H1 (cell line): ENCODE data around the gene FAM47C. TPM values are rescaled to one million over a fixed set of nuclear protein-coding genes. Genes with fewer than 3 reads are reported as not detected.

Experiments
- CTCF ChIA-PET: fragments of 300-600 bp; sonication (Branson Sonifier 250); formaldehyde crosslinking; loops from one replicate; lab custom pipeline; 2021; ENCODE audit not compliant: partially characterized antibody; lab: Charles Lee
- POLR2A ChIA-PET: fragments of 300-600 bp; sonication (Branson Sonifier 250); formaldehyde crosslinking; loops from one replicate; lab custom pipeline; 2021; ENCODE audit warnings: inconsistent platforms; ENCODE audit not compliant: partially characterized antibody; lab: Charles Lee
- DNase-seq, 2 experiments: peaks; one replicate each; pipeline versions ENCODE4 v3.0.0 to v3.0.0-alpha.2; 2010 to 2022; ENCODE audit warnings: low spot score in 2 of 2, low read depth in 1 of 2, mixed read lengths in 1 of 2
- FAIRE-seq: peaks from 2 replicates; lab custom pipeline; 2011; peaks lifted over from hg19 to GRCh38; lab: Jason Lieb, UNC
- H2AFZ ChIP-seq: 2 replicates; pipeline ENCODE4 v1.8.1; 2012; ENCODE audit warnings: low read length, inconsistent platforms
- H2AK5ac ChIP-seq: 2 replicates; pipeline ENCODE4 v1.6.1; 2013; ENCODE audit warnings: low read depth, low read length
- H2BK120ac ChIP-seq: replicated peaks from 2 replicates; pipeline ENCODE3; 2013; ENCODE audit warnings: low read depth, low read length, inconsistent platforms
- H2BK12ac ChIP-seq: 2 replicates; pipeline ENCODE4 v1.6.1; 2013; ENCODE audit warnings: low read depth, low read length
- H2BK15ac ChIP-seq: 2 replicates; pipeline ENCODE4 v1.6.1; 2013; ENCODE audit warnings: low read length
- H2BK20ac ChIP-seq: 2 replicates; pipeline ENCODE4 v1.6.1; 2013; ENCODE audit warnings: low read length
- H2BK5ac ChIP-seq: 2 replicates; pipeline ENCODE4 v1.6.1; 2013; ENCODE audit warnings: low read depth, low read length
- H3K14ac ChIP-seq: 2 replicates; pipeline ENCODE4 v1.6.1; 2013; ENCODE audit warnings: inconsistent platforms; ENCODE audit not compliant: insufficient read length
- H3K18ac ChIP-seq: 2 replicates; pipeline ENCODE4 v1.6.1; 2013; ENCODE audit warnings: low read length; ENCODE audit errors: extremely low read depth
- H3K23ac ChIP-seq: 2 replicates; pipeline ENCODE4 v1.6.1; 2013; ENCODE audit warnings: inconsistent platforms; ENCODE audit not compliant: insufficient read length
- H3K23me2 ChIP-seq: 2 replicates; pipeline ENCODE4 v1.6.1; 2013; ENCODE audit warnings: low read depth, low read length
- H3K27ac ChIP-seq: 2 replicates; pipeline ENCODE4 v1.6.1; 2011; ENCODE audit warnings: low read depth, low read length, inconsistent platforms
- H3K27me3 ChIP-seq, 4 experiments: replicated peaks in 1 of 4; 1 replicate in 1 of 4; 2 replicates in 3 of 4; pipeline versions ENCODE4 v1.6.1 to v1.8.1; 2011 to 2013; ENCODE audit warnings: low read length in 3 of 4, mild to moderate bottlenecking in 3 of 4, inconsistent platforms in 2 of 4, mixed read lengths in 2 of 4, moderate library complexity in 1 of 4; ENCODE audit not compliant: control insufficient read depth in 3 of 4, insufficient read depth in 3 of 4; ENCODE audit errors: extremely low read depth in 1 of 4
- H3K36me3 ChIP-seq, 4 experiments: 2 replicates each; pipeline versions ENCODE4 v1.6.1 to v1.8.1; 2011 to 2013; ENCODE audit warnings: mild to moderate bottlenecking in 4 of 4, low read length in 3 of 4, moderate library complexity in 2 of 4, control low read depth in 1 of 4, inconsistent platforms in 1 of 4; ENCODE audit not compliant: insufficient read depth in 4 of 4, control insufficient read depth in 2 of 4
- H3K4ac ChIP-seq: replicated peaks from 2 replicates; pipeline ENCODE3; 2013; ENCODE audit warnings: low read length, low read depth, mixed read lengths, inconsistent platforms; ENCODE audit not compliant: insufficient read length
- H3K4me1 ChIP-seq, 4 experiments: replicated peaks in 1 of 4; 1 replicate in 1 of 4; 2 replicates in 3 of 4; pipeline versions ENCODE4 v1.6.1 to v1.8.1; 2011 to 2013; ENCODE audit warnings: low read length in 3 of 4, inconsistent platforms in 2 of 4, mixed read lengths in 1 of 4; ENCODE audit not compliant: insufficient read depth in 4 of 4, control insufficient read depth in 3 of 4
- H3K4me2 ChIP-seq, 2 experiments: 2 replicates each; pipeline versions ENCODE4 v1.6.1 to v1.8.1; 2011 to 2013; ENCODE audit warnings: low read depth in 2 of 2, low read length in 2 of 2, control low read depth in 1 of 2, inconsistent platforms in 1 of 2, mild to moderate bottlenecking in 1 of 2; ENCODE audit not compliant: insufficient read depth in 1 of 2
- H3K4me3 ChIP-seq, 4 experiments: fragments of 200-600, 300-600 bp in 1 of 4; sonication (generic), shearing (Covaris generic), sonication (Bioruptor Twin) in 1 of 4; 2 replicates each; pipeline versions ENCODE4 v1.5.1 to v1.8.1; 2011 to 2016; ENCODE audit warnings: low read length in 4 of 4, low read depth in 3 of 4, control low read depth in 2 of 4, inconsistent platforms in 2 of 4, mild to moderate bottlenecking in 2 of 4, mixed read lengths in 1 of 4, moderate library complexity in 1 of 4; ENCODE audit not compliant: insufficient read depth in 2 of 4; ENCODE audit errors: extremely low read depth in 1 of 4
- H3K56ac ChIP-seq: replicated peaks from 2 replicates; pipeline ENCODE3; 2013; ENCODE audit warnings: low read depth, mild to moderate bottlenecking, mixed read lengths, low read length, inconsistent platforms; ENCODE audit not compliant: insufficient read length
- H3K79me1 ChIP-seq: 2 replicates; pipeline ENCODE4 v1.6.1; 2013; ENCODE audit warnings: low read depth, low read length, control low read depth
- H3K79me2 ChIP-seq, 2 experiments: 2 replicates each; pipeline versions ENCODE4 v1.6.1 to v1.8.1; 2012 to 2013; ENCODE audit warnings: low read length in 2 of 2, mild to moderate bottlenecking in 2 of 2, inconsistent platforms in 1 of 2; ENCODE audit not compliant: insufficient read depth in 2 of 2, control insufficient read depth in 1 of 2
- H3K9ac ChIP-seq, 4 experiments: replicated peaks in 1 of 4; 1 replicate in 1 of 4; 2 replicates in 3 of 4; pipeline versions ENCODE4 v1.6.1 to v1.8.1; 2011 to 2013; ENCODE audit warnings: low read depth in 3 of 4, low read length in 3 of 4, control low read depth in 2 of 4, mild to moderate bottlenecking in 2 of 4, moderate library complexity in 2 of 4, inconsistent platforms in 1 of 4; ENCODE audit errors: extremely low read depth in 1 of 4
- H3K9me3 ChIP-seq, 2 experiments: 2 replicates each; pipeline versions ENCODE4 v1.6.1 to v1.8.1; 2012 to 2013; ENCODE audit warnings: mild to moderate bottlenecking in 2 of 2, moderate library complexity in 2 of 2, control low read depth in 1 of 2, inconsistent platforms in 1 of 2, low read depth in 1 of 2, low read length in 1 of 2, mixed read lengths in 1 of 2; ENCODE audit not compliant: insufficient read depth in 2 of 2
- H4K20me1 ChIP-seq, 2 experiments: replicated peaks in 1 of 2; 2 replicates each; pipeline versions ENCODE3 to v1.8.1; 2011 to 2013; ENCODE audit warnings: inconsistent platforms in 2 of 2, low read length in 2 of 2, mild to moderate bottlenecking in 1 of 2; ENCODE audit not compliant: insufficient read depth in 2 of 2, control insufficient read depth in 1 of 2
- H4K5ac ChIP-seq: 2 replicates; pipeline ENCODE4 v1.6.1; 2013; ENCODE audit warnings: low read length, low read depth, mixed read lengths, inconsistent platforms; ENCODE audit not compliant: insufficient read length
- H4K8ac ChIP-seq: 2 replicates; pipeline ENCODE4 v1.8.0; 2013; ENCODE audit warnings: mild to moderate bottlenecking, moderate library complexity, low read length, inconsistent platforms; ENCODE audit not compliant: insufficient read depth; ENCODE audit errors: extremely low read depth
- H4K91ac ChIP-seq: replicated peaks from 2 replicates; pipeline ENCODE3; 2013; ENCODE audit warnings: low read length, mixed read lengths, inconsistent platforms; ENCODE audit not compliant: insufficient read length
- ATF3 ChIP-seq: IDR thresholded peaks from 2 replicates; pipeline ENCODE4 v1.6.1; 2011; ENCODE audit warnings: low read depth, mild to moderate bottlenecking, low read length; ENCODE audit not compliant: insufficient read depth
- BCL11A ChIP-seq, 2 experiments: IDR thresholded peaks; one replicate each; pipeline ENCODE4 v1.6.1; 2011; ENCODE audit warnings: low read depth in 2 of 2, low read length in 2 of 2, mild to moderate bottlenecking in 2 of 2
- BRCA1 ChIP-seq: IDR thresholded peaks from 2 replicates; pipeline ENCODE4 v1.6.1; 2012; ENCODE audit warnings: low read depth, low read length, improper control_type of control experiment
- CEBPB ChIP-seq: IDR thresholded peaks from 2 replicates; pipeline ENCODE4 v1.6.1; 2012; ENCODE audit warnings: low read depth, low read length
- CHD2 ChIP-seq: IDR thresholded peaks from 2 replicates; pipeline ENCODE4 v1.6.1; 2012; ENCODE audit warnings: low read length, improper control_type of control experiment
- EGR1 ChIP-seq: IDR thresholded peaks from 2 replicates; pipeline ENCODE4 v1.6.1; 2011; ENCODE audit warnings: low read depth, low read length, borderline replicate concordance
- EZH2 ChIP-seq: fragments of 200-600 bp; sonication (generic); IDR thresholded peaks from 2 replicates; pipeline ENCODE4 v1.7.1; 2012; ENCODE audit warnings: low read depth, mild to moderate bottlenecking, moderate library complexity, low read length, inconsistent platforms; ENCODE audit not compliant: severe bottlenecking
- HDAC6 ChIP-seq: IDR thresholded peaks from one replicate; pipeline ENCODE4 v1.7.1; 2012; ENCODE audit warnings: low read depth, mild to moderate bottlenecking, inconsistent platforms, low read length, moderate library complexity
- RAD21 ChIP-seq, 2 experiments: IDR thresholded peaks in 1 of 2; conservative IDR thresholded peaks in 1 of 2; 2 replicates each; pipeline ENCODE4 v1.6.1; 2011; ENCODE audit warnings: low read depth in 2 of 2, low read length in 2 of 2, improper control_type of control experiment in 1 of 2, inconsistent platforms in 1 of 2, mild to moderate bottlenecking in 1 of 2, moderate library complexity in 1 of 2
- RFX5 ChIP-seq: IDR thresholded peaks from 2 replicates; pipeline ENCODE4 v1.6.1; 2011; ENCODE audit warnings: low read depth, low read length, improper control_type of control experiment, borderline replicate concordance
- RNF2 ChIP-seq: fragments of 200-900, 300-1000 bp; sonication (generic); IDR thresholded peaks from 2 replicates; pipeline ENCODE4 v1.7.1; 2016; ENCODE audit warnings: borderline replicate concordance, low read depth, mild to moderate bottlenecking, antibody characterized with exemption, low read length; ENCODE audit not compliant: poor library complexity, severe bottlenecking; ENCODE audit errors: missing control alignments
- TAF7 ChIP-seq: optimal IDR thresholded peaks from 2 replicates; pipeline ENCODE3; 2011; ENCODE audit warnings: low read depth, mild to moderate bottlenecking, inconsistent platforms, low read length, moderate library complexity, borderline replicate concordance
- ZNF274 ChIP-seq: IDR thresholded peaks from 2 replicates; pipeline ENCODE4 v1.7.0; 2012; ENCODE audit warnings: low read length, borderline replicate concordance; ENCODE audit errors: extremely low read depth
- WGBS, 2 experiments: shearing (Covaris generic) in 1 of 2; methylation state at CpG; one replicate each; pipeline versions ENCODE4 v1.1.6 to v1.1.7; 2013 to 2015; ENCODE audit warnings: low lambda C conversion rate in 2 of 2, mixed read lengths in 2 of 2, inconsistent platforms in 1 of 2, low coverage in 1 of 2, missing lambda C conversion rate in 1 of 2; ENCODE audit not compliant: insufficient replicate concordance in 2 of 2, insufficient coverage in 1 of 2, insufficient read length in 1 of 2; ENCODE audit errors: extremely low coverage in 1 of 2, missing lambda C conversion rate in 1 of 2; 5-methylcytosine and 5-hydroxymethylcytosine counted together
- polyA plus RNA-seq, 7 experiments: library from polyadenylated mRNA; depleted of rRNA in 3 of 7; stranded (reverse) in 5 of 7; unstranded in 2 of 7; fragments of >200 nt in 5 of 7; fragments of 200-250 nt in 2 of 7; gene quantifications; 1 replicate in 5 of 7; 2 replicates in 1 of 7; 4 replicates in 1 of 7; pipeline versions ENCODE4 v1.2.1 to v1.2.3, GENCODE V29; 2011 to 2013; ENCODE audit warnings: missing spikeins in 2 of 7, mixed read lengths in 2 of 7
- total RNA-seq: library from RNA; stranded (reverse); fragmentation: NEBNext Ultra II Directional; extraction: Animal tissue kit (Norgen Biotek cat#: 25700); gene quantifications from 2 replicates; pipeline ENCODE4 v1.2.1, GENCODE V29; 2021

FAM47C gene
- total and polyA plus RNA-seq, 2 of the 8 experiments (the other 6 are each of a cell fraction or from before 2014, with no cell fraction given): not detected

DNA sequence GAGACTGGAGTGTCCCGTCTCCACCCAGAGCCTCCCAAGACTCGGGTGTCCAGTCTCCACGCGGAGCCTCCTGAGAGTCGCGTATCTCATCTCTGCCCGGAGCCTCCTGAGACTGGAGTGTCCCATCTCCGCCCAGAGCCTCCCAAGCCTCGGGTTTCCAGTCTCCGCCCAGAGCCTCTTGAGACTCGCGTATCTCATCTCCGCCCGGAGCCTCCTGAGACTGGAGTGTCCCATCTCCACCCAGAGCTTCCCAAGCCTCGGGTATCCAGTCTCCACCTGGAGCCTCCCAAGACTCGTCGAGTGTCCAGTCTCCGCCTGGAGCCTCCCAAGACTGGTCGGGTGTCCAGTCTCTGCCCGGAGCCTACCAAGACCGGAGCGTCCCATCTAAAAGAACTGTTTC is 2.3 kb downstream of the FAM47C start:
- H3K79me1 ChIP-seq: no peaks in the 10 kb centered on the region
- no peak overlapping the region for H4K5ac ChIP-seq
- ChIA-PET POLR2A (no interaction called here), CTCF (no interaction called here)
- H3K27ac ChIP-seq: no peak overlapping the region
- no peak overlapping the region for H2BK120ac ChIP-seq
- no peak overlapping the region for H2AFZ ChIP-seq
- H2BK15ac ChIP-seq: no peak overlapping the region
- H3K4me2 ChIP-seq: no peak overlapping the region
- H2AK5ac ChIP-seq: no peak overlapping the region
- H3K9me3 ChIP-seq: no peaks in the 10 kb centered on the region; a peak in 1 of 4 replicates
- no peaks in the 10 kb centered on the region for H3K4me1 ChIP-seq
- no peaks in the 10 kb centered on the region for H4K20me1 ChIP-seq
- H3K9ac ChIP-seq: no peak overlapping the region
- no peaks in the 10 kb centered on the region for H3K79me2 ChIP-seq
- H3K27me3 ChIP-seq: no peaks in the 10 kb centered on the region
- H3K23me2 ChIP-seq: no peaks in the 10 kb centered on the region
- H3K56ac ChIP-seq: no peak overlapping the region
- H2BK5ac ChIP-seq: no peak overlapping the region
- no peak overlapping the region for H3K18ac ChIP-seq
- H2BK12ac ChIP-seq: no peak overlapping the region
- H4K8ac ChIP-seq: no peak overlapping the region
- no CpG with 5 or more reads among the region's 22 CpGs for WGBS, 2 experiments
- H3K14ac ChIP-seq: no peak overlapping the region
- TF ChIP-seq ZNF274: no peak
- no peak for TF ChIP-seq CHD2
- TF ChIP-seq BRCA1: no peak
- TF ChIP-seq BCL11A (IDR thresholded peaks at IDR 0.05; ENCODE audit: low read depth in 2 of 2, low read length in 2 of 2): no peak
- TF ChIP-seq CEBPB: no peak
- TF ChIP-seq TAF7: no peak
- no peak for TF ChIP-seq HDAC6
- no peak for TF ChIP-seq RAD21 (IDR thresholded peaks at IDR 0.05 in 1 of 2, conservative IDR thresholded peaks at IDR 0.05 in 1 of 2; ENCODE audit: low read depth in 2 of 2, low read length in 2 of 2)
- TF ChIP-seq EGR1: no peak
- no peak for TF ChIP-seq ATF3
- no peak for TF ChIP-seq EZH2
- no peak for TF ChIP-seq RFX5
- TF ChIP-seq RNF2: no peak
- FAIRE-seq (no peak), DNase-seq (no peak)
- no peak overlapping the region for H3K4me3 ChIP-seq
- no peaks in the 10 kb centered on the region for H3K36me3 ChIP-seq
- H4K91ac ChIP-seq: no peak overlapping the region
- no peak overlapping the region for H3K4ac ChIP-seq
- no peak overlapping the region for H2BK20ac ChIP-seq
- H3K23ac ChIP-seq: no peak overlapping the region
